ENCODE measurements around the gene SORL1. TPM values are rescaled to one million over a fixed set of nuclear protein-coding genes. Genes with fewer than 3 reads are reported as not detected.

SORL1 gene
- polyA plus RNA-seq, 1 donor from 2014 or later: 6.5 TPM

- no peaks in the 10 kb centered on the region for H4K20me1 ChIP-seq (ENCODE audit: insufficient read depth)
- no peaks in the 10 kb centered on the region for H3K9me2 ChIP-seq (ENCODE audit: insufficient read depth, low read length)
- no peak overlapping the region for H2AFZ ChIP-seq (ENCODE audit: low read depth, low read length)
- H3K27me3 ChIP-seq (ENCODE audit: insufficient read depth, low read depth, low read length): no peaks in the 10 kb centered on the region
- H3K9ac ChIP-seq (ENCODE audit: low read length): no peak overlapping the region
- H3F3A ChIP-seq (ENCODE audit: insufficient read depth, low read length, poor library complexity, severe bottlenecking): no peaks in the 10 kb centered on the region
- H3K4me3 ChIP-seq (ENCODE audit: low read length): no peak overlapping the region
- H3K9me3 ChIP-seq (ENCODE audit: low read length): peaks cover 3% of the 10 kb centered on the region
- no peak overlapping the region for H3K4me2 ChIP-seq (ENCODE audit: low read length)
- H3K27ac ChIP-seq (ENCODE audit: low read length): no peak overlapping the region
- no peak for TF ChIP-seq MXI1 (conservative IDR thresholded peaks at IDR 0.05; ENCODE audit: poor library complexity, severe bottlenecking)
- no peak for TF ChIP-seq REST (IDR thresholded peaks at IDR 0.05; ENCODE audit: borderline replicate concordance)
- no peak for TF ChIP-seq TAF1 (IDR thresholded peaks at IDR 0.05; ENCODE audit: low read depth)
- TF ChIP-seq SMC3 (conservative IDR thresholded peaks at IDR 0.05; ENCODE audit: poor library complexity): no peak
- no peak for TF ChIP-seq POLR2AphosphoS5 (IDR thresholded peaks at IDR 0.05)
- no peak for TF ChIP-seq EP300 (conservative IDR thresholded peaks at IDR 0.05; ENCODE audit: poor library complexity, severe bottlenecking)
- H3K36me3 ChIP-seq (ENCODE audit: insufficient read depth, low read length): no peaks in the 10 kb centered on the region
- H3K79me2 ChIP-seq (replicated peaks; ENCODE audit: insufficient read depth, low read length): no peaks in the 10 kb centered on the region
Observed at GRCh38 chr11:121524233-121524631, 72.1 kb downstream of the SORL1 start.

GRCh38 chr11:121525376-121525775 is 73.3 kb downstream of the SORL1 start:
- no peaks in the 10 kb centered on the region for H3K36me3 ChIP-seq (ENCODE audit: insufficient read depth, low read length)
- H3F3A ChIP-seq (ENCODE audit: insufficient read depth, low read length, poor library complexity, severe bottlenecking): no peaks in the 10 kb centered on the region
- H4K20me1 ChIP-seq (ENCODE audit: insufficient read depth): no peaks in the 10 kb centered on the region
- H3K4me2 ChIP-seq (ENCODE audit: low read length): no peak overlapping the region
- H3K4me3 ChIP-seq (ENCODE audit: low read length): no peak overlapping the region
- H3K9me3 ChIP-seq (ENCODE audit: low read length): peaks cover 3% of the 10 kb centered on the region
- H2AFZ ChIP-seq (ENCODE audit: low read depth, low read length): no peak overlapping the region
- TF ChIP-seq POLR2AphosphoS5 (IDR thresholded peaks at IDR 0.05): no peak
- TF ChIP-seq MXI1 (conservative IDR thresholded peaks at IDR 0.05; ENCODE audit: poor library complexity, severe bottlenecking): no peak
- no peak for TF ChIP-seq TAF1 (IDR thresholded peaks at IDR 0.05; ENCODE audit: low read depth)
- no peak for TF ChIP-seq CTCF (IDR thresholded peaks at IDR 0.05; ENCODE audit: poor library complexity, severe bottlenecking)
- no peak for TF ChIP-seq SMC3 (conservative IDR thresholded peaks at IDR 0.05; ENCODE audit: poor library complexity)
- H3K79me2 ChIP-seq (replicated peaks; ENCODE audit: insufficient read depth, low read length): no peaks in the 10 kb centered on the region
- H3K9me2 ChIP-seq (ENCODE audit: insufficient read depth, low read length): no peaks in the 10 kb centered on the region
- H3K27me3 ChIP-seq (ENCODE audit: insufficient read depth, low read depth, low read length): no peaks in the 10 kb centered on the region
- H3K27ac ChIP-seq (ENCODE audit: low read length): no peak overlapping the region
- no peak overlapping the region for H3K9ac ChIP-seq (ENCODE audit: low read length)

GRCh38 chr11:121530257-121530656 is 78.1 kb downstream of the SORL1 start:
- TF ChIP-seq TAF1 (IDR thresholded peaks at IDR 0.05; ENCODE audit: low read depth): no peak
- no peak for TF ChIP-seq EZH2 (IDR thresholded peaks at IDR 0.05; ENCODE audit: borderline replicate concordance, insufficient read depth, low read length, poor library complexity, severe bottlenecking)
- no peak for TF ChIP-seq POLR2AphosphoS5 (IDR thresholded peaks at IDR 0.05)
- no peak for TF ChIP-seq RAD21 (conservative IDR thresholded peaks at IDR 0.05)
- TF ChIP-seq MXI1 (conservative IDR thresholded peaks at IDR 0.05; ENCODE audit: poor library complexity, severe bottlenecking): no peak
- TF ChIP-seq REST (IDR thresholded peaks at IDR 0.05; ENCODE audit: borderline replicate concordance): no peak
- Histone ChIP-seq H2AFZ (ENCODE audit: low read depth, low read length) (no peak overlapping the region), H3K27ac (ENCODE audit: low read length) (no peak overlapping the region), H3K4me3 (ENCODE audit: low read length) (no peak overlapping the region), H3K27me3 (ENCODE audit: insufficient read depth, low read depth, low read length) (no peaks in the 10 kb centered on the region), H3K4me2 (ENCODE audit: low read length) (no peak overlapping the region), H3K36me3 (ENCODE audit: insufficient read depth, low read length) (no peaks in the 10 kb centered on the region), H4K20me1 (ENCODE audit: insufficient read depth) (no peaks in the 10 kb centered on the region), H3K9ac (ENCODE audit: low read length) (no peak overlapping the region), H3K79me2 (replicated peaks; ENCODE audit: insufficient read depth, low read length) (no peaks in the 10 kb centered on the region), H3K9me2 (ENCODE audit: insufficient read depth, low read length) (no peaks in the 10 kb centered on the region), H3K9me3 (ENCODE audit: low read length) (no peaks in the 10 kb centered on the region), H3F3A (ENCODE audit: insufficient read depth, low read length, poor library complexity, severe bottlenecking) (no peaks in the 10 kb centered on the region)

All from neural cell (in vitro differentiated cells).